ENCODE data around the gene ICAM1.
"Not testable (repeated sequence)": the region's sequence is repeated elsewhere in the genome, so short reads cannot be mapped to it uniquely, and the experiment has no call there.

ICAM1 gene

GRCh38 chr19:10277795-10278589 is 7.1 kb downstream of the ICAM1 start:
- no peak for DNase-seq (ENCODE audit: low spot score)

- DNase-seq (ENCODE audit: low spot score), result no peak
Observed at GRCh38 chr19:10278935-10279334, 8.0 kb downstream of the ICAM1 start.

GRCh38 chr19:10279737-10280442 is 9.0 kb downstream of the ICAM1 start:
- no peak for DNase-seq (ENCODE audit: low spot score)

GRCh38 chr19:10282043-10282442 is 11.1 kb downstream of the ICAM1 start:
- not testable (repeated sequence) for DNase-seq (ENCODE audit: low spot score)

GRCh38 chr19:10283301-10284064 is 12.6 kb downstream of the ICAM1 start:
- no peak for DNase-seq (ENCODE audit: low spot score)

- no peak for DNase-seq (ENCODE audit: low spot score)
Observed at GRCh38 chr19:10284065-10284959, 13.4 kb downstream of the ICAM1 start.

- DNase-seq (ENCODE audit: low spot score), result no peak
Observed at GRCh38 chr19:10284960-10285278, 14.0 kb downstream of the ICAM1 start.

GRCh38 chr19:10285393-10285792 is 14.5 kb downstream of the ICAM1 start:
- no peak for DNase-seq (ENCODE audit: low spot score)

GRCh38 chr19:10286803-10287737 is 16.1 kb downstream of the ICAM1 start, which contains the start of gene ICAM4:
ICAM4 (plus strand) TSS chr19:10286955; CDS start chr19:10287013, 58 bp downstream.
- no peak for DNase-seq (ENCODE audit: low spot score)

GRCh38 chr19:10288662-10289166 is 17.8 kb downstream of the ICAM1 start:
- DNase-seq (ENCODE audit: low spot score), result no peak

- DNase-seq (ENCODE audit: low spot score), result no peak
Observed at GRCh38 chr19:10289167-10289835, 18.4 kb downstream of the ICAM1 start.

- no peak for DNase-seq (ENCODE audit: low spot score)
Observed at GRCh38 chr19:10289836-10290356, 19.0 kb downstream of the ICAM1 start, which contains the start of gene ICAM5. ICAM5 (plus strand) TSS chr19:10289952; CDS start chr19:10290044, 92 bp downstream.

- DNase-seq (ENCODE audit: low spot score), result no peak
Observed at GRCh38 chr19:10290357-10290875, 19.5 kb downstream of the ICAM1 start.

- no peak for DNase-seq (ENCODE audit: low spot score)
Observed at GRCh38 chr19:10290876-10291553, 20.1 kb downstream of the ICAM1 start.

- no peak for DNase-seq (ENCODE audit: low spot score)
Observed at GRCh38 chr19:10291554-10292205, 20.8 kb downstream of the ICAM1 start.

- no peak for DNase-seq (ENCODE audit: low spot score)
Observed at GRCh38 chr19:10292206-10292788, 21.4 kb downstream of the ICAM1 start.

GRCh38 chr19:10292789-10293636 is 22.1 kb downstream of the ICAM1 start:
- no peak for DNase-seq (ENCODE audit: low spot score)

All from pons (tissue), 1 donor.